GM21619 (cell line): ENCODE measurements around the gene EML6.

Experiments used
- ATAC-seq: cut with Tn5 transposase; IDR thresholded peaks from one replicate; pipeline ENCODE4 v1.9.1; 2021; ENCODE audit not compliant: unreplicated experiment

Gene EML6

DNA sequence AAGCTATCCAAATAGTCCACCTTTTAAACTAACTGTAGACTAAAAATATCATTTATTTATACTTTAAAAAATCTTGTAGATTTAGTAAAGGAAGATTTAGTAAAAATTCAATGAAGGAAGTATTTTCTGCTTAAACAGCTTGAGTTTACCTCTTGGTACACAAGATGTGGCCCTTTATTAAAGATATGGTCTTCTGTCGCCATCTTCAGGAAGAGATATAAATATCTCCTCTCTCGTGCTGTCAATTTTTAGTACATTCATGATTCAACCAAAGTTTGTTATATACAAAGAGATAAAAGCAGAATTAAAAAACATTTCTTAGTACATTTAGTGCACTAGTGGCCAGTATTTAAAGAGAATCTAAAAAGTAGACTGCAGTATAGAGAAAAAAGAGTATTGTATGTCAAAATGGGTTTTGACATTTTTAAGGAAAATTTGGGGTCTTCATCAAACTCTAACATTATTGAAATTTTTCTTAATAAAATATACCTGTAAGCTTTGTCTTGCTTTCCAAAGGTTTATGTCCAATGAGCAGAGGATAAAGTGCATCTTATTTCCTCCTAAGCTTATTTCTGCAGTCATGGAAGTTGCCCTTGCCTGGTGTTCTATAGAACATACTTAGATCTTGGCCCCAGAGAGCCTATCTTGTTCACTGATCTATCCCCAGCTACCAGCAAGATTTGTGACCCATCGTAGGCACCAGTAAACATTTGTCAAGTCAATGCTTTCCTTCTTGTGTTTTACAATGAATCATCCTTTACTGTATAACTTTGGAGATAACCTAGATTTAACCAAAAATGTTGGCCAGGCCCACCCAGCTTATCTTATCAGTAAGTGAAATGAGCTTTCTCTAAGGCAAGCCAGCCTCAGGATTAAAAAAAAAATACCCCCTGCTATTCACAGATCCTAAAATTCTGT, 18.5 kb upstream of the EML6 start:
- peak; percentile 69 for ATAC-seq

DNA sequence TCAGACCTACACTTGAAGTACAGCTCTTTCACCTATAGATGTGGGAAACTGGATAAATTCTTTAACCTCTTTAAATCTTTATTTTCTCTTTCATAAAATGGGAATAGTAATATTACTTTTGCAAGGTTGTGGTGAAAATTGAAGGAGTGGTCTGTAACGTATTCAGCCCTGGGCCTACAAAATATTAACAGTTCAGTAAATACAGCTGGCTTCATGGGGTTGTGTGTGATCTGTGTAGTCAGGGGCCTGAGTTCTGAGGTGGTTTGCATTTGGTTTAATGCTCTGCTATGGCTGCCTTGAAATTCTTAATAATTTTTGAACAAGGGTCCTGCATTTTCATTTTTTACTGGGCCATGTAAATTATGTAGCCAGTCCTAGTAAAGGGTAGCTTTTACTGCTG, 16.8 kb upstream of the EML6 start:
- no peak for ATAC-seq

DNA sequence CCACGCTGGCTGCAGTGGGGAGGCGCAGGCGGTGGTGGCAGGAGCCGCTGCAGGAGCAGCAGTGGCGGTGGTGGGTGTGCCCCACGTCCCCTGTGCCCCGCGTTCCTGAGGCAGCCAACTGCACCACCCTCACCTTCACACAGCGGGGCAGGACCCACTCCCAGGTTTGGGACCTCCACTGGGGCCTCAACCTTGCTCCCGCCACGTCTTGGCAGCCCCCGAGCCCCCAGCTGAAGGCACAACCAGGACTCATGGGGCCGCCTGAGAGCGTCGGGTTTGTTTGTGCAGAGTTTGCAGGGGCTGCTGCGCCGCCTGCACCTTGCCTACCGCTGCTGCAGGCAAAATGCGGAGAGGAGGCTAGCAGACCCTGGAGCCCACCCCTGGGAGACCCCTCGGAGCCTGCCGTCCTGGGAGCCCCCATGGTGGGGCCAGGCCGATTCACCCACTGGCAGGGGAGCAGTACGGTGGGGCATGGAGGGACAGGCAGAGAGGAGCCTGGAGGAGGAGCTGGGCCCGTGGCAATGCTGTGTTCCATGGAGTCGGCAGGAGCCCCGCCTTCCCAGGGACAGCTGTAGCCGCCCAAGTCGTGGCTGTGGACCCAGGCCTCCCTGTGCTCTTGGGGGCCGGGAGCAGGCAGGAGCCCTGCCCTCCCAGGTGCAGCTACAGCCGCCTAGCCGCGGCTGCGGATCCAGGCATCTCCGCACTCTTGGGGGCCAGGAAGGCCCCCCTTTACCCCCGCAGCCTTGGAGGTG, 14.7 kb upstream of the EML6 start:
- no peak for ATAC-seq

DNA sequence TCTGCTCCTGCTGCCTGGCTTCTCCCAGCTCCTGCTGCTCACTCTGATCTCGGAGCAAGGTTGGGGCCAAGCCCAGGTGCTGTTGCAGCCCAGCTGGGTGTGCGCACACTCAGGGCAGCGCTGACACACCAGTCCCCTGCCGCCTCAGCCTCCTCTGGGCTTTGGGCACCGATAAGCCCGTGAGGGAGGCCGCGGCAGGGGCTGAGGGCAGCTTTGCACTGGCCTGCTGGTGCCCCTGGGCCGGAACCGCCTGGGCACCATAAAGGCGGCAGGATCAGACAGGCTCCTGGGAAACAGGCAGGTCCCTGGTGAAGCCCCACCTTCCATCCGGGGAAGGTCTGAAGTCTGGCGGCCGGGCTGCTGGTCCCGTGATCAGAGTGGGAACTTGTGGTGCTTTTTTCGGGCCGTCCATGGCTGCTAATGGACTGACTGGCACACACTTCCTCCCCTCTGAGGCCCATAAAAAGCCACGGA, 14.1 kb upstream of the EML6 start:
- ATAC-seq: no peak

DNA sequence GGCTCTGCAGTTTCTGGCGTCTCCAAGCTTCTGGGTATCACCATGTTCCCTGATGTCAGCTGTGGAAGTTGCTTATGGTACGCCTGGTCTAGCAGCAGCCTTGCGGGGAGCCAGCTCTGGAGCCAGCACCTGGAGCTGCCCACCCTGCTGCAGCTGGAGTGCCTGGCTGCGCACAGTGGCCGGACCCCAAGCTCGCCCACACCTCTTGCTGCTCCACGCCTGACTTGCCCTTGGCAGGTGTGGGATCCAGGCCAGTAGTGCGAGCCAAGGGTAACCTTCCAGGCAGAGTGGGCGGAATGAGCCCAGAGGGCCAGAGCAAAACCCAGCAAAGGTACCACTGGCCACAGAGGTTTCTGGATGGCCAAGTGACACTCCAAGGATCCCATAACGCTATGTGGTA, 13.2 kb upstream of the EML6 start:
- no peak for ATAC-seq

DNA sequence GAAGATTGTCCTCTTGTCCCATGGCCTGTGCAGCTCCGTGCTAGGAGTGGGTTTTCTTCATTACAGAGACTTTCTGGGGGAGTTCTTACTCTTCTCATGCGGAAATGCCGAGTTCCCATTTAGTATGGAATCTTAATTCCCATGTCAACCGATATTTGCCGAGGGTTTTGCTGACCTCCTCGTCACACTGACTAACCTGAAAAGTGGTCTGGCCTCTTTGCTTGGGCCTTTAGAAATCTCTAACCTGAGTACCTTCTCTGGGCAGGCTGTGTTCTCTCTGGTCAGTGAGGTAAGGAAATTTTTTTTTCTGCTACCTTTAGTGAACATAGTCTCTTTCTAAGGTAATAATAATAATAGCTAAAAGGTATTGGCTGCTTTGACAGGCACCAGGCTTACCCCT, 10.9 kb upstream of the EML6 start:
- ATAC-seq: no peak

DNA sequence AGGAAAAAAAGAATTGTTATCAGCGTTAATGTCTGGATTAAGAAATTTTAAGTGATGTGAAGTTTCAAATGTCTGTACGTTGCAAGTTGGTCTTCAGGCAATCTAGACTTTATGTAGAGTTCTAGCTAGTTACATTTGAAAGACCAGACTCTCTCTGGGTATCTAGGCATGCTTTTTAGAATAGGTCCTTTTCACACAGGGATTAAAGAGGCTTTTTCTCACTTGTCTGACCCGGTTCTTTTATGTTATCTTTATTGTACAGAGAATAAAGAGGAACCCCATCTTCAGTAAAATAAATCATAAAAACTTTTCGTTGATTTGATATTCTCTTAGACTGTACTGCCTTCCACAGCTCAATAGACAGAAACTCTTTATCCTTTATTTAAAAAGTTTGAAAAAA, 8.5 kb upstream of the EML6 start:
- no peak for ATAC-seq

DNA sequence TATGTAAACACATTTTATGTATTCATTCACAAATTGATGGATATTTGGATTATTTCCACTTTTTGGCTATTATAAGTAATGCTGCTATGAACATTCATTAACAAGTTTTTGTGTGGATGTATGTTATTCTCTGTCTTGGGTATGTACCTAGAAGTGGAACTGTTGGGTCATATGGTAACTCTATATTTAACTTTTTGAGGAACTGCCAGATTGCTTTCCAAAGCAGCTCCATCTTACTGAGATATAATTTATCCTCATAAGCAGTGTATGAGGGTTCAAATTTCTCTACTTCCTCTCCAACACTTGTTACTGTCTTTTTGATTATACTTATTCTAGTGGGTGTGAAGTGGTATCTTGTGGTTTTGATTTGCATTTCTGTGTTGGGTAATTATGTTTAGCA, 7.1 kb upstream of the EML6 start:
- ATAC-seq: no peak

DNA sequence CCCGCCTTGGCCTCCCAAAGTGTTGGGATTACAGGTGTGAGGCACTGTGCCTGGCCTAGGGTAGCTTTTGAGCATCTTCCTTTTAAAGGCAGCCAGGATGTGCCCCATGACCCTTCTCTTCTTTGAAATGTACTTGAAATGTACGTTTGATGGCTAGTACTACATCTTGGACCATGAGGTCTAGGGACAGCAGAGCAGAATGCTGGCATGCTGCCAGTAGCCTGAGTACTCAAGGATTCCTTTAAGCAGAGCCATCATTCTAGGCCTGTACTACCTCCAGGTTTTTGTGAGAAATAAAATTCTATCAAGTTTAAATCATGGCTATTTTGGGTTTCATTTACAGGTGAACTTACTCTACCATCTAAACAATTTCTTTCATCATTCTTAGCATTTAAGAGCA, 2.9 kb upstream of the EML6 start:
- ATAC-seq: no peak

DNA sequence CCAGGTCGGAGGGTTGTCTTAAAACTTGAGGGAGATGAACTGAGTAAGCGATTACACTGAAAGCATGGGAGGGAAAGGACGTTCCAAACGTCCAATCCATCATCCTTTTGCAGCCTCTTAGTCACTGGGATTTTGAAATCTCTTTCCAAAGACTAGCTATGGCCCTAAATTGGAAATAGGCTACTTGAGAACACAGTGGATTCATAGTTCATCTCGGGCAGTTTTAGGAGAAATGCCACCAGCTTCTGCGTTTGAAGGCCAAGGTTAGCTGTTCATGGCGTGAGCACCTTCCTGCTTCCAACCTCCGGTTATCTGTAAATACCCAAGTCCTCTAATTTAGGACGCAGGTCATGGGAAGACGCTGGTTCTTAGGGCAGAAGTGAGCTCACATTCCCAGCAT, 821 bp upstream of the EML6 start:
- no peak for ATAC-seq

DNA sequence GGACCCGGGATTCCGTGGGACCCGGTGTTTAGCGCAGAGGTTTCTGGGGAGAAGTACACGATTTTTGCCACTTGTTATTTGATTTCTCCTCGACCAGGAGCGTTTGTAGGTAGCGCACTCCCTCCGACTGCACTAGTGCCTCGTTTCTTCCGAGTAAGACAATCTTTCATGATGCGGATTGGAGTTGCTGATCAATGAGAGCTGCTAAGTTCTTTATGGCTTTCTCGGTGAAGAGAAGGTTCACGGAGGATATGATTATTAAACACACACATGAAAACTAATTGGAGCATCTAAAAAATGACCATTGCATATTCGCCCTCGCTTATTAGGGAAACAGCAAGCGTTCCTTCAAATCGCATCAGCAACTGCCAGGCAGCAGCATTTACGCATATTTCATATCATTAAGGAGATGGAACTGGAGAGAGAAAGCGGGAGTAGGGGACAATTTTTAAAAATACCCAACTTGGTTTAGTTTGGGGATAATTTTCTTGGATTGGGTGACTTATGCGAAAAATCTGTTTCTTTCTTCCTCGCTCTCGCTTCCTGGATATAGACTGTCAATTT, 616 bp downstream of the EML6 start:
- ATAC-seq: no peak

DNA sequence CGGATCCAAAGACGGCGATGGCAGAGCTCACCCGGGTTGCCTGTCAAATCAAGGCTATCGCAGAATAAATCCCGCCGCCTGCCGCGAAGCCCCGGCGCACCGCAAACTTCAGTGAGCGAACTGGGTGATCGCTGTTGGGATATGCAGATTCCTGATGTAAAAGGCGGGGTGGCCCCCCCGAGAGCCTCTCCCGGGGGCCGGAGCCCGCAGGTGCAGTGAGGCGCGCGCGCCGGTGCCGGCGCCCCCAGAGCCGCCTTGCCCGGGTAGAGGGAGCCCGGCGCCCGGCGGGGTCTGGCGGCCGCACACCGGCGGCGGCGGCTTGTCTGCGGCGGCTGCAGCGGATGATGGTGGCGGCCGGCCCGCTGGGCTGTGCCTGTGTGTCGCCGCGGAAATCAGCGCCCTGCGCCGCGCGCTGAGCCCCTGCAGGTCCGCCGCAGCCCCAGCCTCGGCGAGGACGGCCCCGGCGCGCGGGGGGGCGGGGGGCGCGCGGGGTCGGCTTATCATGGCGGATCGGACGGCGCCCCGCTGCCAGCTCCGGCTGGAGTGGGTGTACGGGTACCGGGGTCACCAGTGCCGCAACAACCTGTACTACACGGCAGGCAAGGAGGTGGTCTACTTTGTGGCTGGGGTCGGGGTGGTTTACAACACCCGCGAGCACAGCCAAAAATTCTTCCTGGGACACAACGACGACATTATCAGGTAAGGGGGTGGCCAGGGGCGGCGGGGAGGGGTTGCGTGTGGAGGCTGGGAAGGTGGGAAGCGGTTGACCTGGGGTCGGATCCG, 1.3 kb downstream of the EML6 start:
- no peak for ATAC-seq

DNA sequence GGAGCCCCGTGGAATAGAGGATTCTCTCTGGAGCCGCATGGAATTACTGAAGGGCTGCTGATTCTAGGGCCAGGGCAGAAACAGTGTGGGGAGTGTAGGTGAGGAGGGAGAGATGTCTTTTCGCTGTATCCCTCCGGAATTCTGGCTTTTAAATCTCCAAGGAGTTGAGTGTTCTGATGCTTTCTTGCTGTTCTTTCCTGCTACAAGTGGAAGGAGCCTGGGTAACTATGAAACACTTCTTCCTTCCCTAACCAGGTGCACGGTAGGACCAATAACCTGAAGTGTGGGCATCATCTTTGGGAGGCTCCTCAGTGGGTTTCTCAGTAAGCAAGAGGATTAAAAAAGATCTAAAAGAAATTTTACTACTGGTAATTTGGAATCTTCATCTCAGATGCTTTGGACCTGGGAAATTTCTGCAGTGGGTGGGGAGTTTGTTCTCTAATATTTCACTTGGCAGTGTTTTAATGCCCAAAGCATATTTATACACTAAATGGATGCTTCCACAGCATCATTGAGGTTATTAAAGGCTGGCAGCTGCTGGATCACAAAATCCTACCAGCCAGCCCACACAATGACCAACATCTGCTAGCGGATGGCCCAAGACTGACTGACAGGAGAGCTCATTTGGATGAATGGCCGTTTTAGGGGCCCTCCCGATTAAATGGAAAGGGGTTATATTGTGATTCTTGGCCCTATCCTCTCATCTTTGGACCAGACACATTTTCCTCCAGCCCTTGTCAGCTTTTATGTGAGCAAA, 2.1 kb downstream of the EML6 start:
- ATAC-seq: no peak

DNA sequence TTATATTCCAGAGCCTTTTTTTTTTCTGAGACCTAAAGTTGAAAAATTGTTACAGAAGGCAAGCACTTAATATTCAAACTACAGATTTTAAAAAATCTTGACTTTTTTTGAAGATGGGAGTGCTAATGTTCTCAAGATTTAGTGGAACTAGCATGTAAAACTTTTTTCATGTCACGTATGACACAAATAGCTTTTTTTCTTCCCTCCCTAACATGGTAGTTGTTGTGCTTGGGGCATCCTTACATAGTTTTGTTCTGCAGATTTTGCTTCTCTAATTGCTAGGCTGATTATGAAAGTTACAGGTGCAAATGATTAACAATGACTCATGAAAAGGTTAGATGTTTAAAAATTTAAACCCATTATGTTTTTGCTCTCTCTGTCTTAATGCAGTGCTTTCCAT, 3.0 kb downstream of the EML6 start:
- ATAC-seq: no peak

DNA sequence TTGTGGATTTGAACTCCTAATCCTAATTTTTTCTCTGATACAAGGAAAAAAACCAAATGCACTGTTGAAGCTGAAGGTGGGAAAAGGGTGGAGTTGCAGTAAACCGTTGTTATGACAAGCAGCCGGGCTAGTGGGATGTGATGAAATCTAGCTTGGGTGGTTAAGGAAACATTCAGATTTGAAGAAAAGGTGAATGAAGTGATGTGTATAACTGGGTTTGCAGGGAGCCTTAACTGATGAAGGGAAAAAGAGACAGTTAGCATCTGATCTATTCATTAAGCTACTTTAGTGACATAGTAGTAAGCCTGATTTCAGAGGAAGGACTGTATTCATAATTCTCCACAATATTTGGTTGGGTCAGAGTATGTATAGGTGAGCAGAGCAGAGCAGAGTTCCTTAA, 3.5 kb downstream of the EML6 start:
- no peak for ATAC-seq

DNA sequence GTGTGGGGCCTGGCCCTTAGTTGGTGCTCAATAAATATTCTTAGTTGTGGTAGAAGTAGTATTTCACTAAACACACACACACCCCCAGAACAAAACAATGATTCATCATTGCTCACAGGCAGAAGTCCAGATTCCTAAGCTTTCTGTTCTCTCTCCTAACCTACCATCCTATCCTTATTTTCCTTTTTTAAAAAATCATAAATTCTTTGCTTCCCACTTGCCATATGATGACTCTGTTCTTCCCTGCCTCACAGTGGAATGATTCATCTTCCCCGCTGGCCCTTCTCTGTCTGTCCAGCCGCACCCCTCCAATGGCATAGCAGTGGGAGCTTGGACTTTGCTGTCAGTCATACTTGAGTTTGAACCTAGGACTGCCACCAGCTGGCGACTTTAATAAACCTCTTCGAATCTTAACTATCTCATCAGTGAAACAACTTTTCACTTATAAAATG, 5.2 kb downstream of the EML6 start:
- ATAC-seq: no peak

DNA sequence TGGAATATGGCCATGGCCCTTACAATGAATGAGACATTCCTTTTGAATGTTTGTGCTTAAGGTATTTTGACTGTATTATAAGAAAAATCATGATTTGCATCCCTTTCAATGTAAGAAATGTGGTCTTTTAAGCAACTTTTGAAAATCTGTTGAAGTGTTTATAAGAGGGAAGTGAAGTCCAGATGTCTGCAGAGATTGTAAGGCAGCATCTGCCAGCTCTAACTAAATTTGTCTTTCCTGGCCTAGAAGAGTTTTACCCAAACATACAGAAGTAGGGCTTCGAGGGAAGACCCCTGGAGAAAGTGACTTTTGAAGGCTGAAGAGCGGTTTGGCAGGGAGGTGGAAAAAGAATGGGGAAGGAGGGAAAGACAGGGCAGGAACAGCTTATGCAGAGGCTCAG, 12.2 kb downstream of the EML6 start:
- no peak for ATAC-seq

DNA sequence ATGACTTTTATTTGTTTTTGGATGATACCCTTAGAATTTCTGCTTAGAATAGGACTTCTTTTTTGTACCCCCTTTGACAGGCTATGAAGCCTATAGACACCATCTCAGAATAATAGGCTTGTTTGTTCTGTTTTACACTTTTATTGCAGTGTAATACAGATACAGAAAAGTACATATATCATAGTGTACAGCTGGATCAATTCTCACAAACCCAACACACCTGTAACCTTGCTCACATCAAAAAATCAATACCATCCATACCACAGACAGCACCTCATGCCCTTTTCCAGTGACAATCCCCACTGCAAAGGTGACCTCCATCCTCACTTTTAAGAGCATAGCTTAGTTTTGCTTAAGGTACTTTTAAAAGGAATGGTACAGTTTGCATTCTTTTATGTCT, 14.8 kb downstream of the EML6 start:
- ATAC-seq: no peak

DNA sequence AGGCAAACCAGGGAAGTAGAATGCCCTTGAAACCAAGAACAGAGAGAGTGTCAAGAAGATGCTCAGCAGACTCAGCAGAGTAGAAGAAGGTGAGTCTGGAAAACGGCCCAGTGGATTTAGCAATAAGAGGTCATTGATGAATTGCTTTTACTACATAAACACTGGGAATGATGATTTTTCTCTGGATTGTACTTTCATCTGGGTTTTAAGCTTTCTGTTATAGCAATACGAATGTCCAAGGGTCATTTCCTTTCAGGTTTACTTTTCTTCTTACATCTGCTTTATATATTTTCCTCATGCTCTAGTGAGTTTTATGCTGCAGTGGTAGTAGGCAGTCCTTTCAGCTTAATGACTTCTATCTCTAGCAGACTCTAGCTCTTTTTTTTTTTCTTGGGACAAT, 16.9 kb downstream of the EML6 start:
- no peak for ATAC-seq

DNA sequence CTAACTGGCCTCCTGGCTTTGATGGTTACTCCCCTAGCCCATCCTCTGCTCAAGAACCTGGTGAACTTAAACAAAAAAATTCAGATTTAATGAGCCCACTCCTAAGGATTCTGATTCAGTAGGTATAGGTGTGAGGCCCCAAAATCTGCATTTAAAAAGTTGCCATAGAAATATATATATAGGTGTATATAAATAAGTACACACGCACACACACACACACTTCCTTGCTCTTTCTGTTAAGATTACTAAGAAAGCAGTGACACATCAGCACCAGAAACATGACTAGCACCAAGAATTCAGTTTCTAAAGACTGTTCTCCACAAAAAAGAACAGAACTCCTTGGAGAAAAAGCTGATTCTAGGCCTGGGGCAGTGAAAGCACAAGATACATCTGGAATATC, 17.8 kb downstream of the EML6 start:
- ATAC-seq: no peak
